ENCODE data around the gene TIMP3. TPM values are rescaled to one million over a fixed set of nuclear protein-coding genes. Genes with fewer than 3 reads are reported as not detected.
A peak's percentile ranks its signal among the peaks of the same experiment; 100 is the strongest.

The TIMP3 gene
- total RNA-seq, 1 experiment from 2014 or later: 0.87 TPM

- Histone ChIP-seq H2BK5ac (ENCODE audit: insufficient read length, low read length) (no peak overlapping the region), H4K5ac (ENCODE audit: insufficient read length, low read depth, low read length) (peak overlapping the region; percentile 42), H3K27ac (ENCODE audit: insufficient read length, low read depth, low read length) (no peak overlapping the region), H3T11ph (ENCODE audit: low read length) (no peak overlapping the region), H3K56ac (ENCODE audit: insufficient read length, low read depth, low read length) (no peak overlapping the region), H3K4me1 (ENCODE audit: insufficient read depth, low read length) (peaks cover 10% of the 10 kb centered on the region; the same call in 1 of the 2 replicates), H4K8ac (replicated peaks; ENCODE audit: insufficient read length, low read depth, low read length) (no peak overlapping the region), H4K20me1 (ENCODE audit: control insufficient read depth, insufficient read depth, insufficient read length) (no peaks in the 10 kb centered on the region), H3K4me2 (ENCODE audit: insufficient read depth, insufficient read length, low read length) (no peak overlapping the region), H2AFZ (ENCODE audit: low read length) (no peak overlapping the region), H3K14ac (ENCODE audit: insufficient read depth, low read length) (no peak overlapping the region), H3K79me2 (ENCODE audit: insufficient read depth, low read length) (no peaks in the 10 kb centered on the region), H4K91ac (ENCODE audit: insufficient read length, low read depth, low read length) (no peak overlapping the region), H2BK15ac (ENCODE audit: low read depth, low read length) (no peak overlapping the region), H2AK5ac (ENCODE audit: insufficient read length, low read length) (no peak overlapping the region), H3K9ac (ENCODE audit: extremely low read depth, insufficient read length, low read length) (no peak overlapping the region), H3K23ac (ENCODE audit: insufficient read length, low read depth, low read length) (no peak overlapping the region), H3K27me3 (ENCODE audit: insufficient read depth, low read length) (no peaks in the 10 kb centered on the region), H2BK20ac (ENCODE audit: low read depth, low read length, poor library complexity, severe bottlenecking) (no peak overlapping the region), H3K23me2 (ENCODE audit: insufficient read length, low read depth, low read length, poor library complexity, severe bottlenecking) (no peaks in the 10 kb centered on the region), H2BK12ac (ENCODE audit: insufficient read length, low read depth, low read length) (no peak overlapping the region), H3K4ac (ENCODE audit: low read depth, low read length) (no peak overlapping the region), H2BK120ac (ENCODE audit: low read depth, low read length, poor library complexity, severe bottlenecking) (no peak overlapping the region), H3K9me3 (ENCODE audit: control insufficient read depth, low read depth, low read length) (no peaks in the 10 kb centered on the region), H3K18ac (ENCODE audit: insufficient read length, low read depth, low read length) (no peak overlapping the region), H3K79me1 (ENCODE audit: insufficient read depth, low read depth, low read length, poor library complexity, severe bottlenecking) (no peaks in the 10 kb centered on the region)
- TF ChIP-seq CTCF (conservative IDR thresholded peaks at IDR 0.05): no peak
- no CpG with 5 or more reads among the region's 16 CpGs for WGBS (ENCODE audit: extremely low coverage, insufficient read length, low lambda C conversion rate)
- Mint-ChIP-seq H3K4me1 (peaks cover 11 to 14% of the 10 kb centered on the region in 2 experiments), H3K36me3 (ENCODE audit: insufficient read depth in 1 of 3, low read depth in 3 of 3) (peaks cover 0 to 9% (median 0%) of the 10 kb centered on the region in 3 experiments; a peak in 3 of 7 replicates), H3K9me3 (no peaks in the 10 kb centered on the region), H3K27me3 (ENCODE audit: low read depth) (no peaks in the 10 kb centered on the region), H3K4me3 (no peak overlapping the region; a peak in 1 of 5 replicates), H3K27ac (peak overlapping the region in 2 of 3 experiments; percentile 42 to 50; a peak in 2 of 7 replicates)
- no peak for DNase-seq
These were observed 37.0 kb upstream of the TIMP3 start for GRCh38 chr22:32764330-32765131.
